Kidney epithelial cell (primary cell): Measurements from ENCODE around the gene CSH1. TPM values are rescaled to one million over a fixed set of nuclear protein-coding genes. Genes with fewer than 3 reads are reported as not detected.
A peak's percentile ranks its signal among the peaks of the same experiment; 100 is the strongest.
"Not testable (repeated sequence)": the region's sequence is repeated elsewhere in the genome, so short reads cannot be mapped to it uniquely, and the experiment has no call there.

Experiments
- DNase-seq: peaks from one replicate; pipeline ENCODE4 v3.0.0-alpha.2; 2010; ENCODE audit warnings: low read depth
- H3K27me3 ChIP-seq: 2 replicates; pipeline ENCODE4 v1.6.0; 2011; ENCODE audit warnings: low read length; ENCODE audit not compliant: control insufficient read depth, insufficient read depth
- H3K36me3 ChIP-seq: 2 replicates; pipeline ENCODE4 v1.5.1; 2011; ENCODE audit warnings: low read length; ENCODE audit not compliant: control insufficient read depth, insufficient read depth
- H3K4me3 ChIP-seq: 2 replicates; pipeline ENCODE4 v1.5.1; 2011; ENCODE audit warnings: low read depth, mild to moderate bottlenecking, control low read depth, low read length
- CTCF ChIP-seq: IDR thresholded peaks from 2 replicates; pipeline ENCODE4 v1.5.1; 2011; ENCODE audit warnings: mild to moderate bottlenecking, moderate library complexity, low read length, control low read depth, inconsistent platforms; ENCODE audit not compliant: insufficient read depth, poor library complexity, severe bottlenecking
- total RNA-seq: library from RNA; depleted of rRNA; stranded (reverse); fragments of >200 nt; gene quantifications from 2 replicates; pipeline ENCODE4 v1.2.3, GENCODE V29; 2015

CSH1 gene
- total RNA-seq, 1 donor from 2014 or later: not detected

- Histone ChIP-seq H3K27me3 (no peaks in the 10 kb centered on the region), H3K4me3 (no peak overlapping the region), H3K36me3 (no peaks in the 10 kb centered on the region)
- no peak for DNase-seq
- TF ChIP-seq CTCF: no peak
These were observed 29.2 kb upstream of the CSH1 start for GRCh38 chr17:63925615-63926014.

GRCh38 chr17:63922402-63922801 is 26.0 kb upstream of the CSH1 start:
- DNase-seq, H3K36me3 ChIP-seq, H3K4me3 ChIP-seq: not testable (repeated sequence)
- peaks cover 10% of the 10 kb centered on the region for H3K27me3 ChIP-seq

- peaks cover 10% of the 10 kb centered on the region for H3K27me3 ChIP-seq
- not testable (repeated sequence) for H3K36me3 ChIP-seq
These were observed 24.4 kb upstream of the CSH1 start for GRCh38 chr17:63920779-63921178.

GRCh38 chr17:63920050-63920449 is 23.7 kb upstream of the CSH1 start:
- not testable (repeated sequence) for H3K4me3 ChIP-seq, H3K36me3 ChIP-seq, DNase-seq
- H3K27me3 ChIP-seq: peaks cover 10% of the 10 kb centered on the region

More at GRCh38 chr17:63920779-63921178, 24.4 kb upstream of the CSH1 start:
- not testable (repeated sequence) for H3K4me3 ChIP-seq, DNase-seq

- Histone ChIP-seq H3K36me3 (no peaks in the 10 kb centered on the region), H3K27me3 (peaks cover 10% of the 10 kb centered on the region), H3K4me3 (no peak overlapping the region)
- peak; percentile 7 for DNase-seq
- peak; percentile 94 for TF ChIP-seq CTCF
These were observed 22.9 kb upstream of the CSH1 start for GRCh38 chr17:63919311-63919723.

- not testable (repeated sequence) for H3K36me3 ChIP-seq, H3K4me3 ChIP-seq, DNase-seq
- peaks cover 10% of the 10 kb centered on the region for H3K27me3 ChIP-seq
These were observed 22.5 kb upstream of the CSH1 start, which contains the start of gene GH1 for GRCh38 chr17:63918789-63919305. Gene GH1, minus strand, starts transcription at chr17:63918839. Its CDS starts 63 bp downstream, at chr17:63918776.

- no peak for TF ChIP-seq CTCF
- Histone ChIP-seq H3K36me3 (no peaks in the 10 kb centered on the region), H3K4me3 (no peak overlapping the region), H3K27me3 (peaks cover 10% of the 10 kb centered on the region)
- no peak for DNase-seq
These were observed 21.9 kb upstream of the CSH1 start for GRCh38 chr17:63918305-63918704.

GRCh38 chr17:63917646-63918045 is 21.3 kb upstream of the CSH1 start:
- H3K27me3 ChIP-seq: peaks cover 10% of the 10 kb centered on the region
- H3K4me3 ChIP-seq: no peak overlapping the region
- H3K36me3 ChIP-seq: no peaks in the 10 kb centered on the region
- no peak for DNase-seq
- no peak for TF ChIP-seq CTCF

GRCh38 chr17:63917206-63917605 is 20.8 kb upstream of the CSH1 start:
- not testable (repeated sequence) for DNase-seq

More at GRCh38 chr17:63917206-63917605, 20.8 kb upstream of the CSH1 start:
- H3K4me3 ChIP-seq, H3K36me3 ChIP-seq: not testable (repeated sequence)
- H3K27me3 ChIP-seq: peaks cover 10% of the 10 kb centered on the region
